Caco-2 (cell line): Measurements from ENCODE around the gene TMC5. TPM values are rescaled to one million over a fixed set of nuclear protein-coding genes. Genes with fewer than 3 reads are reported as not detected.

Experiments used
- BruUV-seq: library from RNA; stranded (reverse); fragments of 400-500 nt; replicated peaks from 2 replicates; lab custom pipeline; 2021; lab: Mats Ljungman, UMichigan
- CTCF ChIA-PET: fragments of 300-600 bp; sonication (Branson Sonifier 250); formaldehyde crosslinking; loops from one replicate; lab custom pipeline; 2022; ENCODE audit warnings: antibody characterized with exemption; lab: Charles Lee
- POLR2A ChIA-PET: fragments of 300-600 bp; sonication (Branson Sonifier 250); formaldehyde crosslinking; loops from one replicate; lab custom pipeline; 2022; ENCODE audit warnings: antibody characterized with exemption; lab: Charles Lee
- DNase-seq, 2 experiments: peaks; one replicate each; pipeline versions ENCODE4 v3.0.0 to v3.0.0-alpha.2; 2020 to 2022
- H3K27me3 ChIP-seq: replicated peaks from 2 replicates; pipeline ENCODE4 v1.6.0; 2011; ENCODE audit warnings: low read length; ENCODE audit not compliant: control insufficient read depth, insufficient read depth
- H3K36me3 ChIP-seq: 2 replicates; pipeline ENCODE4 v1.5.1; 2011; ENCODE audit warnings: low read length; ENCODE audit not compliant: control insufficient read depth, insufficient read depth
- H3K4me1 ChIP-seq: fragments of 250-450 bp; sonication (Bioruptor Pico); 2 replicates; pipeline ENCODE4 v1.5.1; 2020; ENCODE audit warnings: mild to moderate bottlenecking
- H3K4me3 ChIP-seq: 2 replicates; pipeline ENCODE4 v1.5.1; 2011; ENCODE audit warnings: low read depth, mild to moderate bottlenecking, control low read depth, low read length
- H3K9me3 ChIP-seq: fragments of 250-450 bp; sonication (Bioruptor Pico); 2 replicates; pipeline ENCODE4 v1.5.1; 2020; ENCODE audit warnings: mild to moderate bottlenecking, moderate library complexity
- H3K27ac Mint-ChIP-seq: one replicate; pipeline ENCODE4 v1.8.0; 2022; ENCODE audit warnings: mixed read lengths; ENCODE audit not compliant: unreplicated experiment
- H3K27me3 Mint-ChIP-seq: one replicate; pipeline ENCODE4 v1.8.0; 2022; ENCODE audit warnings: mixed read lengths; ENCODE audit not compliant: insufficient read depth, unreplicated experiment
- H3K36me3 Mint-ChIP-seq: one replicate; pipeline ENCODE4 v1.8.0; 2022; ENCODE audit warnings: mild to moderate bottlenecking, mixed read lengths; ENCODE audit not compliant: insufficient read depth, unreplicated experiment
- H3K4me1 Mint-ChIP-seq: one replicate; pipeline ENCODE4 v1.8.0; 2022; ENCODE audit warnings: low read depth, mixed read lengths; ENCODE audit not compliant: unreplicated experiment
- H3K4me3 Mint-ChIP-seq: one replicate; pipeline ENCODE4 v1.8.0; 2022; ENCODE audit warnings: mild to moderate bottlenecking, moderate library complexity, mixed read lengths; ENCODE audit not compliant: unreplicated experiment
- H3K9me3 Mint-ChIP-seq: one replicate; pipeline ENCODE4 v1.8.0; 2022; ENCODE audit warnings: mixed read lengths; ENCODE audit not compliant: unreplicated experiment
- CTCF ChIP-seq, 2 experiments: fragments of 200-600 bp in 1 of 2; IDR thresholded peaks; 1 replicate in 1 of 2; 2 replicates in 1 of 2; pipeline versions ENCODE4 v1.5.1 to v1.8.0; 2011 to 2022; ENCODE audit warnings: antibody characterized with exemption in 1 of 2, control low read depth in 1 of 2, inconsistent platforms in 1 of 2, low read depth in 1 of 2, low read length in 1 of 2, mild to moderate bottlenecking in 1 of 2, moderate library complexity in 1 of 2; ENCODE audit not compliant: insufficient read depth in 1 of 2, severe bottlenecking in 1 of 2, unreplicated experiment in 1 of 2
- intact Hi-C: fragments of 100-400 bp; cut with micrococcal nuclease; formaldehyde crosslinking; loops from one replicate; pipeline ENCODE4 v1.10.0; 2022; ENCODE audit not compliant: unreplicated experiment
- total RNA-seq: library from RNA; stranded (reverse); gene quantifications from 2 replicates; pipeline ENCODE4 v1.2.3, GENCODE V29; 2022

TMC5 gene
- total RNA-seq, 1 experiment from 2014 or later = 2.3 TPM

GRCh38 chr16:19507867-19508266, 90.2 kb downstream of the TMC5 start:
- H3K27ac Mint-ChIP-seq = no peak overlapping the region
- no peaks in the 10 kb centered on the region for H3K9me3 ChIP-seq
- H3K36me3 ChIP-seq = no peaks in the 10 kb centered on the region; the same call in 1 of the 2 replicates
- 0 out of 2 replicates have a peak, but pooled peaks cover 4% of the 10 kb centered on the region for H3K4me1 ChIP-seq
- no TSS peak for BruUV-seq
- peaks cover 25% of the 10 kb centered on the region for H3K36me3 Mint-ChIP-seq
- no peak overlapping the region for H3K4me3 Mint-ChIP-seq
- H3K27me3 ChIP-seq = no peaks in the 10 kb centered on the region
- POLR2A ChIA-PET = no interaction called here
- CTCF ChIA-PET = no interaction called here
- peaks cover 9% of the 10 kb centered on the region for H3K4me1 Mint-ChIP-seq
- no peaks in the 10 kb centered on the region for H3K9me3 Mint-ChIP-seq
- no peaks in the 10 kb centered on the region for H3K27me3 Mint-ChIP-seq
- no peak for TF ChIP-seq CTCF (IDR thresholded peaks at IDR 0.05; ENCODE audit: insufficient read depth in 1 of 2, low read depth in 1 of 2, low read length in 1 of 2, severe bottlenecking in 1 of 2, unreplicated experiment in 1 of 2)
- no peak for DNase-seq
- intact Hi-C loops = no loop called here
- H3K4me3 ChIP-seq = no peak overlapping the region

- CTCF ChIA-PET = no interaction called here
Measured at GRCh38 chr16:19512297-19512696, 94.6 kb downstream of the TMC5 start.

GRCh38 chr16:19513377-19514053, 95.8 kb downstream of the TMC5 start:
- no peak overlapping the region for H3K27ac Mint-ChIP-seq
- BruUV-seq = no TSS peak
- H3K36me3 Mint-ChIP-seq = peaks cover 28% of the 10 kb centered on the region
- intact Hi-C loops = no loop called here
- no peak for DNase-seq
- no peaks in the 10 kb centered on the region for H3K9me3 Mint-ChIP-seq
- Histone ChIP-seq H3K9me3 (no peaks in the 10 kb centered on the region), H3K36me3 (no peaks in the 10 kb centered on the region; the same call in none of the 2 replicates), H3K27me3 (no peaks in the 10 kb centered on the region), H3K4me1 (no peaks in the 10 kb centered on the region), H3K4me3 (no peak overlapping the region)
- ChIA-PET POLR2A (no interaction called here), CTCF (no interaction called here)
- no peak for TF ChIP-seq CTCF (IDR thresholded peaks at IDR 0.05; ENCODE audit: insufficient read depth in 1 of 2, low read depth in 1 of 2, low read length in 1 of 2, severe bottlenecking in 1 of 2, unreplicated experiment in 1 of 2)
- no peaks in the 10 kb centered on the region for H3K4me1 Mint-ChIP-seq
- no peak overlapping the region for H3K4me3 Mint-ChIP-seq
- no peaks in the 10 kb centered on the region for H3K27me3 Mint-ChIP-seq

More at GRCh38 chr16:19512297-19512696, 94.6 kb downstream of the TMC5 start:
- no peak for DNase-seq
- no peaks in the 10 kb centered on the region for H3K4me1 ChIP-seq
- no peaks in the 10 kb centered on the region for H3K27me3 ChIP-seq
- Mint-ChIP-seq H3K36me3 (peaks cover 28% of the 10 kb centered on the region), H3K9me3 (no peaks in the 10 kb centered on the region), H3K27ac (no peak overlapping the region), H3K4me1 (no peaks in the 10 kb centered on the region), H3K27me3 (no peaks in the 10 kb centered on the region), H3K4me3 (no peak overlapping the region)
- intact Hi-C loops = no loop called here
- BruUV-seq = no TSS peak
- H3K9me3 ChIP-seq = no peaks in the 10 kb centered on the region
- H3K4me3 ChIP-seq = no peak overlapping the region
- POLR2A ChIA-PET = no interaction called here
- no peaks in the 10 kb centered on the region; the same call in none of the 2 replicates for H3K36me3 ChIP-seq
- TF ChIP-seq CTCF (IDR thresholded peaks at IDR 0.05; ENCODE audit: insufficient read depth in 1 of 2, low read depth in 1 of 2, low read length in 1 of 2, severe bottlenecking in 1 of 2, unreplicated experiment in 1 of 2) = no peak
